Activated naive CD4-positive, alpha-beta T cell (primary cell): ENCODE measurements around the gene NOB1.
"Not testable (repeated sequence)": the region's sequence is repeated elsewhere in the genome, so short reads cannot be mapped to it uniquely, and the experiment has no call there.

ENCODE experiments used
- DNase-seq, 4 experiments: peaks; one replicate each; lab custom pipeline; 2025; lab: John Stamatoyannopoulos, UW

The NOB1 gene

DNA sequence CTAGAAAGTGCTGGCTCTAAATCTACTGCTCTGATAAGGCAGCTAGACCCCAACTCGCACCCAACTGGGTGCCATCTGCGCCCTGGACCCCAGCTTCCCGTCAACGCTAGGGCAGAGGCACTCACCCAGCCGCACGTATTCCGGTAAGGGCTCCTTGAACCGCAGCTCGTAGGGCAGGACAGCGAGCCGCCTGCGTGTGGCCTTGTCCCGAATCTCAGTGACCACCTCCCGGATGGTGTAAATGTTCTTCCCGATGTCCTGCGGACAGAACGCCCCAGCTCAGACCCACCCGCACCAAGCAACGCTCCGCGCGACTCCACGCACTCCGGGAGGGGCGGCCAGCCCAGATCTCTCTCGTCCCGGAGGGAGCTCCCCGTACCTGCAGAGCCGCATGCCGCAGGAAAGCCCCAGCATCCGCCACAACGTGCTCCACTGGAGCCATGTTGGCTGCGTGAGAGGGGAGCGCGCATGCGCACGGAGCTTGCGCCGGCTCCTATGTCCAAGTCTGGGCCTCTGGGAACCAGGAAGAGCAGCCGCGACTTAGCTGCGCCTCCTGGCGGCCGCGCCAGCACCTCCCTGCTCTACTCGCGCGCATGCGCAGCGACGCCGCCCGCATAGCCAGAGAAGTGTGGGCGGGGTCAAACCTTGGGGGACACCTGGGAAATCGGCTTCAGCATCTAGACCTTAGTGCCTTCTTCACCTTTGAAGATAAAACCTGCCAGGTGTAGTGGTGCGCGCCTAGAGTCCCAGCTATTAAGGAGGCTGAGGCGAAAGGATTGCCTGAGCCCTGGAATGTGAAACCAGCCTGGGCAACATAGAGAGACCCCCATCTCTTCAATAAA lies at the start of gene NOB1:
Gene NOB1 (minus strand): TSS at position 458 of the 842 bp plus-strand sequence. CDS start 16 bp downstream, at position 442.
- DNase-seq = peak; percentile 91 to 96 (median 94)

DNA sequence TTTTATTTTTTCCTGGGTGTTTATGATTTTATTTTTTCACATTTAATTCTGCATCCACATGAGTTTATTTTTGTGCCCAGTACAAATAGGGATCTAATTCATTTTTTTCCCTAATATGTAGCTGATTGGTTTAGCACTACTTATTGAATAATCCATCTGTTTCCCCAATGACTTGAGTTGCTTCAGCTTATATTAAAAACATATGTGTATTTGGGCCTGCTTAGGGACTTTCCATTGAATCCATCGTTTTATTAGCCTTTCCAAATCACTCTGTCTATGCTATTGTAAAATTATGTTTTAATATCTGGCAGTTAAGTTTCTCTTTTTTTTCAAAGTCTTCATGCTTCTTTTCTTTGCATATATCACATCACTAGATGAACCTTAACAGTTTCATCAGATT lies 49.6 kb upstream of the NOB1 start:
- DNase-seq = no peak

GRCh38 chr16:69799611-69800031 lies 44.9 kb upstream of the NOB1 start:
- no peak for DNase-seq

- DNase-seq = no peak
Observed at GRCh38 chr16:69798466-69798865, 43.7 kb upstream of the NOB1 start.

DNA sequence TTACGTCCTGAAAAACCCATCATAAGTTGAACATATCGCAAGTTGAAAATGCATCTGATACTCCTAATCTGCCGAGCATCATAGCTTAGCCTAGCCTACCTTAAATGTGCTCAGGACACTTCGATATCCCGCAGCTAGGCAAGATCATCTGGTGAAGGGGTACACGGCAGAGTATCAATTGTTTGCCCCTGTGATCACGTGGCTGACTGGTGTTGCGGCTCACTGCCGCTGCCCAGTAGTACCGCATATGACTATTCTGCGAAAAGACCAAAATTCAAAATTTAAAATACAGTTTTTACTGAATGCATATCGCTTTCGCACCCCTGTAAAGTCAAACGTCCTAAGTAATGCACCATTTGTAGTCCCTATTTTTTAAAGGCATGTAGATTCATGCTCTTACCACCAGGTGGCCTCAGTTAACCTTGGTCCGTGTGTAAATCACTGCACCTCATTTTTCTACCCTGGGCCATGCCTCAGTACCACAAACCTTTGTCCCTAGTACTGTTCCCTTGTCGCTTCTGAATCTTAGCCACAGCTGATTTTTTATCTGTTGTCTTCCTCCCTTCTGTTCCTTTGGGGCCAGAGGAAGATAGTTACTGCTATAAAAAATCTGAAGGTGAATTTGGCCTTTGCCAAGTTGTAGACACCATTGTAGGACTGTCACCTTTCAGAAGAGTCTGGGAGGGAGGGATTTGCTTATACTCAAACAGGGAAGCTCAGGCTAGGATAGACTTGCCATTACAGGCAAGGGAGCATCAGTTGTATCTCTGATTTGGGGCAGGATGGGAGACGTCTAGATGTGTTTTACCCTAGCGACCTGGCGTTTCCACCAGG lies 41.8 kb upstream of the NOB1 start:
- no peak for DNase-seq

- no peak for DNase-seq
Observed at GRCh38 chr16:69794486-69794885, 39.8 kb upstream of the NOB1 start.

- no peak for DNase-seq
Observed at GRCh38 chr16:69793526-69793925, 38.8 kb upstream of the NOB1 start.

GRCh38 chr16:69791391-69791847 lies 36.7 kb upstream of the NOB1 start:
- not testable (repeated sequence) for DNase-seq

GRCh38 chr16:69787883-69788282 lies 33.2 kb upstream of the NOB1 start:
- no peak for DNase-seq

DNA sequence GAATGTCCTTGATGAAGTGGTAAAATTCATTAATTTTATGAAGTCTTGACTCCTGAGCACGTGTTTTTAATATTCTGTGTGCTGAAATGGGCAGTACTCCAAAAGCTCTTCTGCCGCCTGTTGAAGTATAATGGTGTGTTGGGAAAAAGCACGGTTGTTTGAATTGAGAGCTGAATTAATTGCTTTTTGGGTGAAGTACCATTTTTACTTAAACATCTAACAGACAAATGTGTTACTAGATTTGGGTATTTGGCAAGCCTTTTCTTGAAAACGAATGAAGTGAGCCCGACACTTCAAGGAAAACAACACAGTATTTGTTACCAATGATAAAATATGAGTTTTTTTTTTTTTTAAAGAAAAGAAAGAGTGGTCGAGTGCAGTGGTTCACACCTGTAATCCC lies 29.9 kb upstream of the NOB1 start:
- no peak for DNase-seq

DNA sequence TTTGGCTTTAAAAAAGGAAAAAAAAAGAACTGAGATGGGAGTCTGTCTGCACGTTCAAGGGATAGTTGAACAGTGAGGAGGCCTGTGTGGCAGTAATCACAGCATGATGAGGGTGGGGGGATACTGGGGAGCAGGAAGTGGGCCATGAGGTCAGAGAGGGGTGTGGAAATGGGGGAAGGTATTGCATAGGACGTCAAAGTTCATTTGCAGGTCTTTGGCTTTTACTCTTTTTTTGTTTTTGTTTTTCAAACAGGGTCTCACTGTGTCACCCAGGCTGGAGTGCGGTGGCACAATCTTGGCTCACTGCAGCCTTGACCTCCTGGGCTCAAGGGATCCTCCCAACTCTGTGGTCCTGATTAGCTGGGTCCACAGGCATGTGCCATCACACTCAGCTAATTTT lies 26.4 kb upstream of the NOB1 start:
- no peak for DNase-seq

DNA sequence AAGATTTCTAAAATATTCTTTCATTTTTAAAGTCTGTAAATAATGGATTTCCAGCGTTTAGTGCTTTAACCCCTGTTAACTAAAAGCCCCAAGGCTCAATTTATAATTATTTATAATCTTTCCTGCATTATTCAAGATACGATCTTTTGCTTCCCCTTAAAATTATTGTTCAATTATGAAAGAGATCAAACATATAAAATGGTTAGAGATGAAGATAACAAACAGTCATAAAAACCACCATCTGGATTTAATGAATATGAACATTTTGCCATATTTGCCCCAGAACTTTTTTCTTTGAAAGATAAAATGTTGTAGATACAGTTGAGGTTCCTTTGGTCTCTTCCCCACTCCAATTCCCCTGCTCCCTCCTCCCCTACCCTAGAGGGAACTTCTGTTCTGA lies 25.0 kb upstream of the NOB1 start:
- no peak for DNase-seq

GRCh38 chr16:69775563-69775962 lies 20.8 kb upstream of the NOB1 start:
- no peak for DNase-seq

- DNase-seq = no peak
Observed at GRCh38 chr16:69773260-69773947, 18.7 kb upstream of the NOB1 start.

DNA sequence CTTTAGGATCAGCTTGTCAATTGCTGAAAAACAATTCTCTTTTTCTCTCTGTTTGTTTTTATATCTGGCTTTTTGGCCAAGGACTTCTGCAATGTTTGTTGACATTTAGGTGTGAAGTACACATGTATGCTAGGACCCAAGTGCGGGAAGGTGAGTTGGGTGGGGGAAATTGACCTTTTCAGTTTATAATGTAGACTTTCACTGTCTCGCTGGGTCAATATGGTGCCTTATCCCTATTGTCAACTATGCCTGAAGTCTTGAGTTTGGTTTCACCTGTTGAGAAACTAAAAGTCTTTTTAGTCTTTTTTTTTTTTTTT lies 16.9 kb upstream of the NOB1 start:
- DNase-seq = no peak

DNA sequence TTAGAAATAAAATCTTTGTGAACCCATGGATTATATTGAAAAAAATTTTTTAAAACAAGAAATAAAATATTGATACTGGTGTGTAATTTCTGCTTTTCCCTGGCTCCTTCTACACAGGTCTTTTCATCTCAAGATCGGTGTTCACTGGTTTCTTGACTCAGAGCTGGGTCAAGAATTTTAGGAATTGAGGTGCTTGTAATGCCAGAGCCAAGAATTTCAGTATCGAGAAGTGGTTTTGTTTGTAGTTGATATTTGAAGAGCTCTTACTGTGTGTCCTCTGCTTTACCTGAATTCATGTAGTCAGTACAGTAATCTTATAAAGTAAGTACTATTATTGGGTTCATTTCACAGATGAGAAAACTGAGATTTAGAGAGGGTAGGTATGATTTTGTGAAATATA lies 14.7 kb upstream of the NOB1 start:
- DNase-seq = no peak

GRCh38 chr16:69768666-69769065 lies 13.9 kb upstream of the NOB1 start:
- DNase-seq = no peak

GRCh38 chr16:69767459-69768229 lies 12.9 kb upstream of the NOB1 start:
- no peak for DNase-seq

- DNase-seq = no peak
Observed at GRCh38 chr16:69763599-69763942, 8.8 kb upstream of the NOB1 start.

DNA sequence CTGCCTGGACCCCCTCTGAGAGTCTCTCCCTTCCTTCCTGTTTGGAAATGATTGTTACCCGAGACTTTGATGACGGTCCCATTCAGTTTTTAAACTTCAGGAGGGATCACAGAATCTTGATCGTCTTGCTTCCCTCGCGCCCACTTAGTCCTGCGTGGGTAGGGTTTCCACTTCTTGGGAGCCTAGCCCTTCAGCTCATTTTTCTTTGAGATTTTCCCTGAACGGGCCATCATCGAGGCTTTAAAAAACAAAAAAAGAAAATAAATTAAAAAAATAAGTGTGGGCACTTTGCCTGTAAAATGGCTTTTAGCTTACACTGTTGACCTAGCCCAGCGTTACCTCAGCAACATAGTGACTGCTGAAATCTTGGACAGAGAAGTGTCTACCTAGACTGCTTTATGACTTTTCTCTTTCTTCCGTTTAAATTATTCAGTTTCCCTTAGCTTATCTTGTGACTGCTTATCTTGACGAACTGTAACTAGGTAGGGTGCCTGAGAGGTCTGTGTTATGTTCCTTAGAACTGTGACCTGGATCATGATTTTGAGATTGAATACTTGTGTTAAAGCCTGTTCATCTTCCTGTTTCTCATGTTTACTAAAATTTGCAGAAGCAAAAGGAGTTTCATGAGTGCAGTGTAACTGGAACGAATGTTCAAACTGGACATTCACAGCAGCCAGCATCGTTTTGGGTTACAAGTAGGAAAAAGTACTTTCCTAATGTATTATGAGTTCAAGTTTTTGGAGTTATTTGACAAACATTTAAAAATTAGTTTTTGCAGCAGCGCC lies 8.3 kb upstream of the NOB1 start:
- DNase-seq = no peak
